Testis (tissue), 2 donors: ENCODE data around the gene FGF3.
"Not testable (repeated sequence)": the region's sequence is repeated elsewhere in the genome, so short reads cannot be mapped to it uniquely, and the experiment has no call there.

Experiments
- CTCF ChIP-seq, 3 experiments: fragments of 450-650 bp in 2 of 3; fragments of 200-600 bp in 1 of 3; sonication (generic) in 1 of 3; IDR thresholded peaks; one replicate each; pipeline ENCODE4 v1.5.1; 2016 to 2019; ENCODE audit warnings: antibody characterized with exemption in 3 of 3, mild to moderate bottlenecking in 2 of 3, moderate library complexity in 1 of 3
- POLR2A ChIP-seq: fragments of 450-650 bp; IDR thresholded peaks from one replicate; pipeline ENCODE4 v1.6.1; 2017; ENCODE audit warnings: antibody characterized with exemption, mild to moderate bottlenecking, moderate library complexity

GRCh38 chr11:69764918-69765317 is 54.3 kb downstream of the FGF3 start:
- TF ChIP-seq CTCF (IDR thresholded peaks at IDR 0.05); POLR2A: not testable (repeated sequence)
